B cell (primary cell): ENCODE measurements around the gene ARSJ. TPM values are rescaled to one million over a fixed set of nuclear protein-coding genes. Genes with fewer than 3 reads are reported as not detected.

Source experiments
- ATAC-seq: fragments of 200-7000 bp; cut with Tn5 transposase; one replicate; pipeline ENCODE4 v1.10.0; 2021; ENCODE audit warnings: low read depth, mild to moderate bottlenecking, moderate number of reproducible peaks, moderate library complexity
- CTCF ChIA-PET: fragments of 350-600 bp; sonication (Branson Sonifier 250); formaldehyde crosslinking; loops from one replicate; lab custom pipeline; 2021; ENCODE audit warnings: antibody characterized with exemption, inconsistent platforms; lab: Charles Lee
- POLR2A ChIA-PET: fragments of 350-600 bp; sonication (Branson Sonifier 250); formaldehyde crosslinking; loops from one replicate; lab custom pipeline; 2021; ENCODE audit warnings: antibody characterized with exemption; lab: Charles Lee
- DNase-seq: peaks from one replicate; pipeline ENCODE4 v3.0.0; 2013
- H2AFZ ChIP-seq: 2 replicates; pipeline ENCODE4 v1.6.1; 2012; ENCODE audit warnings: mild to moderate bottlenecking, low read depth, low read length; ENCODE audit not compliant: insufficient read depth, poor library complexity, severe bottlenecking
- H3K27ac ChIP-seq, 2 donors: 1 replicate in 1 of 2; 2 replicates in 1 of 2; pipeline ENCODE4 v1.5.1; 2012 to 2013; ENCODE audit warnings: low read length in 2 of 2, mild to moderate bottlenecking in 2 of 2, moderate library complexity in 1 of 2
- H3K27me3 ChIP-seq, 4 experiments: fragments of 200-600 bp in 1 of 4; sonication (generic) in 1 of 4; replicated peaks in 1 of 4; 1 replicate in 2 of 4; 2 replicates in 2 of 4; pipeline versions ENCODE4 v1.6.1 to v1.7.0; 2013 to 2016; ENCODE audit warnings: low read length in 3 of 4, mild to moderate bottlenecking in 2 of 4, mixed read lengths in 1 of 4, moderate library complexity in 1 of 4; ENCODE audit not compliant: insufficient read depth in 4 of 4, control insufficient read depth in 3 of 4; ENCODE audit errors: control extremely low read depth in 1 of 4
- H3K36me3 ChIP-seq, 2 experiments: replicated peaks in 1 of 2; 1 replicate in 1 of 2; 2 replicates in 1 of 2; pipeline versions ENCODE4 v1.6.1 to v1.7.1; 2013; ENCODE audit warnings: low read length in 1 of 2; ENCODE audit not compliant: insufficient read depth in 2 of 2, control insufficient read depth in 1 of 2; ENCODE audit errors: control extremely low read depth in 1 of 2, extremely low read depth in 1 of 2
- H3K4me1 ChIP-seq, 2 donors: fragments of 200-600 bp in 1 of 2; sonication (generic) in 1 of 2; 1 replicate in 1 of 2; 2 replicates in 1 of 2; pipeline versions ENCODE4 v1.5.1 to v1.6.1; 2013 to 2017; ENCODE audit warnings: low read length in 2 of 2; ENCODE audit not compliant: control insufficient read depth in 2 of 2, insufficient read depth in 2 of 2
- H3K4me2 ChIP-seq: replicated peaks from 2 replicates; pipeline ENCODE3; 2012; ENCODE audit warnings: mild to moderate bottlenecking, low read depth, low read length; ENCODE audit not compliant: poor library complexity, severe bottlenecking
- H3K4me3 ChIP-seq, 5 experiments: fragments of 200-600 bp in 1 of 5; sonication (generic) in 1 of 5; 1 replicate in 3 of 5; 2 replicates in 2 of 5; pipeline versions ENCODE4 v1.5.1 to v1.7.0; 2011 to 2016; ENCODE audit warnings: low read length in 4 of 5, mild to moderate bottlenecking in 4 of 5, low read depth in 2 of 5, control low read depth in 1 of 5, moderate library complexity in 1 of 5; ENCODE audit not compliant: insufficient read depth in 1 of 5; ENCODE audit errors: control extremely low read depth in 1 of 5, extremely low read depth in 1 of 5
- H3K79me2 ChIP-seq: fragments of 200-600 bp; sonication (generic); one replicate; pipeline ENCODE4 v1.6.0; 2016; ENCODE audit warnings: low read length; ENCODE audit not compliant: control insufficient read depth, insufficient read depth
- H3K9ac ChIP-seq: fragments of 200-600 bp; sonication (generic); 2 replicates; pipeline ENCODE4 v1.6.1; 2017; ENCODE audit warnings: mild to moderate bottlenecking, low read length, moderate library complexity
- H3K9me3 ChIP-seq, 3 donors: one replicate each; pipeline versions ENCODE4 v1.6.1 to v1.7.1; 2013; ENCODE audit warnings: low read length in 2 of 3; ENCODE audit not compliant: control insufficient read depth in 2 of 3, insufficient read depth in 1 of 3; ENCODE audit errors: control extremely low read depth in 1 of 3
- H4K20me1 ChIP-seq: 2 replicates; pipeline ENCODE4 v1.6.0; 2012; ENCODE audit warnings: mild to moderate bottlenecking, low read length; ENCODE audit not compliant: insufficient read depth, control insufficient read depth, poor library complexity, severe bottlenecking
- H3K27ac Mint-ChIP-seq: one replicate; pipeline ENCODE4 v1.8.0; 2021; ENCODE audit warnings: mixed read lengths
- H3K27me3 Mint-ChIP-seq: one replicate; pipeline ENCODE4 v1.8.0; 2021; ENCODE audit warnings: mixed read lengths
- H3K4me1 Mint-ChIP-seq: one replicate; pipeline ENCODE4 v1.8.0; 2021; ENCODE audit warnings: mixed read lengths
- H3K4me3 Mint-ChIP-seq: one replicate; pipeline ENCODE4 v1.8.0; 2021; ENCODE audit warnings: mixed read lengths
- H3K9me3 Mint-ChIP-seq: one replicate; pipeline ENCODE4 v1.8.0; 2022; ENCODE audit warnings: mixed read lengths; ENCODE audit not compliant: insufficient read depth
- CTCF ChIP-seq: fragments of 200-600 bp; IDR thresholded peaks from one replicate; pipeline ENCODE4 v1.8.0; 2022; ENCODE audit warnings: antibody characterized with exemption, mild to moderate bottlenecking
- EZH2 ChIP-seq: IDR thresholded peaks from 2 replicates; pipeline ENCODE4 v1.6.1; 2012; ENCODE audit warnings: borderline replicate concordance, low read depth, mild to moderate bottlenecking, moderate library complexity, low read length; ENCODE audit not compliant: insufficient read depth, poor library complexity, severe bottlenecking
- WGBS: methylation state at CpG from one replicate; pipeline ENCODE4 v1.1.5; 2013; ENCODE audit warnings: missing lambda C conversion rate; ENCODE audit not compliant: insufficient coverage; 5-methylcytosine and 5-hydroxymethylcytosine counted together
- intact Hi-C: fragments of 100-400 bp; cut with micrococcal nuclease; formaldehyde crosslinking; loops from one replicate; pipeline ENCODE4 v1.10.0; 2022
- polyA plus RNA-seq: library from polyadenylated mRNA; depleted of rRNA; stranded (reverse); fragments of >200 nt; gene quantifications from 2 replicates; pipeline ENCODE4 v1.2.3, GENCODE V29; 2012
- total RNA-seq, 2 donors: library from RNA; stranded (reverse); fragments of 120-200 nt in 1 of 2; gene quantifications; 1 replicate in 1 of 2; 2 replicates in 1 of 2; pipeline versions ENCODE4 v1.2.3 to v1.2.4, GENCODE V29; 2013 to 2022

ARSJ gene
- total and polyA plus RNA-seq, 2 donors (not counting 1 experiment from before 2014, with no cell fraction given) = not detected

- Histone ChIP-seq H3K36me3 (no peaks in the 10 kb centered on the region), H3K27ac (no peak overlapping the region), H3K79me2 (no peaks in the 10 kb centered on the region), H3K9ac (no peak overlapping the region), H3K27me3 (no peaks in the 10 kb centered on the region), H3K4me3 (no peak overlapping the region), H3K9me3 (no peaks in the 10 kb centered on the region), H2AFZ (no peak overlapping the region), H4K20me1 (no peaks in the 10 kb centered on the region), H3K4me2 (no peak overlapping the region), H3K4me1 (no peaks in the 10 kb centered on the region)
- H3K27ac Mint-ChIP-seq = no peak overlapping the region
- ATAC-seq (no peak), DNase-seq (no peak)
- no peaks in the 10 kb centered on the region for H3K27me3 Mint-ChIP-seq
- POLR2A ChIA-PET = no interaction called here
- TF ChIP-seq EZH2 (no peak), CTCF (no peak)
- H3K9me3 Mint-ChIP-seq = no peaks in the 10 kb centered on the region
- H3K4me1 Mint-ChIP-seq = peaks cover 3% of the 10 kb centered on the region
- intact Hi-C loops = no loop called here
- no peak overlapping the region for H3K4me3 Mint-ChIP-seq
- CTCF ChIA-PET = no interaction called here
Measured at GRCh38 chr4:114027596-114027995, 48.1 kb upstream of the ARSJ start.

GRCh38 chr4:114026447-114026846 lies 47.0 kb upstream of the ARSJ start:
- Histone ChIP-seq H3K4me1 (no peaks in the 10 kb centered on the region), H4K20me1 (no peaks in the 10 kb centered on the region), H3K27ac (no peak overlapping the region), H3K4me2 (no peak overlapping the region), H3K9ac (no peak overlapping the region), H3K4me3 (no peak overlapping the region), H2AFZ (no peak overlapping the region), H3K79me2 (no peaks in the 10 kb centered on the region), H3K27me3 (no peaks in the 10 kb centered on the region), H3K36me3 (no peaks in the 10 kb centered on the region), H3K9me3 (no peaks in the 10 kb centered on the region)
- Mint-ChIP-seq H3K4me3 (no peak overlapping the region), H3K27me3 (no peaks in the 10 kb centered on the region), H3K4me1 (peaks cover 3% of the 10 kb centered on the region), H3K27ac (no peak overlapping the region), H3K9me3 (no peaks in the 10 kb centered on the region)
- ATAC-seq (no peak), DNase-seq (no peak)
- TF ChIP-seq EZH2 = no peak
- TF ChIP-seq CTCF = no peak
- intact Hi-C loops = no loop called here
- CTCF ChIA-PET = no interaction called here
- POLR2A ChIA-PET = no interaction called here
- 83% methylated on average over 1 of the region's 3 CpGs for WGBS
